Stimulated activated CD8-positive, alpha-beta memory T cell treated with anti-CD3 and anti-CD28 coated beads, Interleukin-4, amount 100 ng/mL, for 24 hours (primary cell): ENCODE measurements around the gene DENND2D.
A peak's percentile ranks its signal among the peaks of the same experiment; 100 is the strongest.
"Not testable (repeated sequence)": the region's sequence is repeated elsewhere in the genome, so short reads cannot be mapped to it uniquely, and the experiment has no call there.

Experiments
- DNase-seq: peaks from one replicate; pipeline ENCODE4 v3.0.0-alpha.2; 2020; ENCODE audit warnings: low read depth

Gene DENND2D

GRCh38 chr1:111221633-111222291 lies 21.3 kb upstream of the DENND2D start:
- no peak for DNase-seq

GRCh38 chr1:111221276-111221632 lies 20.8 kb upstream of the DENND2D start:
- no peak for DNase-seq

GRCh38 chr1:111220302-111220890 lies 19.9 kb upstream of the DENND2D start:
- DNase-seq, result no peak

- DNase-seq, result no peak
These were observed 19.3 kb upstream of the DENND2D start for GRCh38 chr1:111219557-111220286.

GRCh38 chr1:111218701-111219556 lies 18.5 kb upstream of the DENND2D start:
- no peak for DNase-seq

GRCh38 chr1:111217183-111217910 lies 16.9 kb upstream of the DENND2D start:
- no peak for DNase-seq

GRCh38 chr1:111216751-111217150 lies 16.3 kb upstream of the DENND2D start:
- DNase-seq, result no peak

GRCh38 chr1:111215285-111215684 lies 14.8 kb upstream of the DENND2D start:
- DNase-seq, result not testable (repeated sequence)

GRCh38 chr1:111214884-111215283 lies 14.4 kb upstream of the DENND2D start:
- no peak for DNase-seq

GRCh38 chr1:111214074-111214801 lies 13.8 kb upstream of the DENND2D start:
- no peak for DNase-seq

- no peak for DNase-seq
These were observed 13.0 kb upstream of the DENND2D start for GRCh38 chr1:111213412-111213811.

- no peak for DNase-seq
These were observed 12.3 kb upstream of the DENND2D start for GRCh38 chr1:111212634-111213335.

GRCh38 chr1:111211921-111212320 lies 11.5 kb upstream of the DENND2D start:
- DNase-seq, result no peak

GRCh38 chr1:111209622-111210021 lies 9.2 kb upstream of the DENND2D start:
- no peak for DNase-seq

- DNase-seq, result no peak
These were observed 8.5 kb upstream of the DENND2D start for GRCh38 chr1:111208921-111209320.

- DNase-seq, result no peak
These were observed 5.2 kb upstream of the DENND2D start for GRCh38 chr1:111205714-111206050.

GRCh38 chr1:111204983-111205713 lies 4.7 kb upstream of the DENND2D start:
- no peak for DNase-seq

- DNase-seq, result peak; percentile 51
These were observed 3.9 kb upstream of the DENND2D start for GRCh38 chr1:111204201-111204982.

- peak; percentile 80 for DNase-seq
These were observed 3.3 kb upstream of the DENND2D start for GRCh38 chr1:111203681-111204200.
